ENCODE measurements around the gene TNFAIP8L3.
"Not testable (repeated sequence)": the region's sequence is repeated elsewhere in the genome, so short reads cannot be mapped to it uniquely, and the experiment has no call there.

The TNFAIP8L3 gene

DNA sequence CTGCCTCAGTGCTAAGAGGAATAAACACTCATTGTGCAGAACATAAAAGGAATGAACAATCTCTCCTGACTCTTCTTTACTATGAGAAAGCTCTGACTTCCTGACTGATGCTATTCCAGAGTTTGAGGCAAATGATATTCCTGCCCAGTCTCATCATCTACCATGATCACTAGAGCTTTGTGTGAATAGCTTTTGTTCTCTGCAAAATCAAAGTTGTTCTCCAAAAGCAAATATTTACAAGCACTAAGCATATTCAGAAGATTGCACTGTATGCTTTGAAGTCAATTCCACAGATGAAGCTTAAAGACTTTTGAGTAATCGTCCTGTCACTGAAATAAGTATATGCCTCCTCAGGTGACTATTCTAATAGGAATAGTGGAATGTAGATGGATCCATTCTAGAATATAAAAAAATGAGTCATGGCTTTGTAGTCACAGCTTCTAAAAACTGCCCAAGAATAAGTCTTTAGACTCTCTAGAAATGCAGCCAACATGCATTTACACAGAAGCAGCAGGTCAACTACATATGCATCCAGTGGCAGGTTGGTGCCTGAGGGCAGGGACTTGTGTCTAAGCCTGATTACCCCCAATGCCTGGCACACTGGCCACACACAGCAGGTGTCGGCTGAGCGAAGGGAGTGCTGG, 34.6 kb downstream of the TNFAIP8L3 start:
- no peak for DNase-seq (ENCODE audit: low read depth)

DNA sequence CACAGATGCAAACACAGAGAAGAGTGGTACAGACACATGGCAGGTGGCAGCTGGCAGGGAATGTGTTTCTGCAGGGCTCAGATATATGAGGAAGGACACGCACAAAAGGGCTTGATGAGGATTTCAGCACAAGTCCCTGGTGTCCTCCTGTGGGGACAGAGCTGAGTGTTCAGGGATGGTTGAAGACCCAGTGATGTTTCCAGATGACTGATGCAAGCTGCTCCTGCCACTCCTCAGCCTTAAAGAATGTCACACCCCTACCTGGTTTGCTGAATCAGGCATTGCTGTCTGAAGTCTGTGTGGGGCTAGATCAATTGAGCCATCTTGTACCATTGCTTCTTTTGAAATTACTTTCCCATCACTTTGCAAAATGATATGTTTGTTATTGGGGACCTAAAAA, 40.2 kb downstream of the TNFAIP8L3 start:
- DNase-seq (ENCODE audit: low read depth) = no peak

DNA sequence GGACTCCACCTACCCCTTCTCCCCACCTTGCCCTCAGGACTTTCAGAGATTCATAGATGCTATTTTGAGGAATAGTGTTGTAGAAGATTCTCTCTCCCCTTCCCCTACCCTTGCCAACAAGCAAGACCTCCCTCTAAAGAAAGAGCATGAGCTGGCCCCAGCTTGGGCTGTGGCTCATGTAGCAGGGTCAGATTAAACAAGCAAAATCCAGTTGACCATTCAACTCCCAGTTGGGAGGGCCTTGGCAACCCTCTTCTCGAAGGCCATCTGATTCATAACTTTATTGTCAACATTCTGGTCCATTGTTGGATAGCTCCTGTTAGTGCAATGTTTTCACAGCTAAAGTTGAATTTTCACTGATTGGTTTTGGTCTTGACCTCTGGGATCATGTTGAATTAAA, 41.1 kb downstream of the TNFAIP8L3 start:
- DNase-seq (ENCODE audit: low read depth) = no peak

DNA sequence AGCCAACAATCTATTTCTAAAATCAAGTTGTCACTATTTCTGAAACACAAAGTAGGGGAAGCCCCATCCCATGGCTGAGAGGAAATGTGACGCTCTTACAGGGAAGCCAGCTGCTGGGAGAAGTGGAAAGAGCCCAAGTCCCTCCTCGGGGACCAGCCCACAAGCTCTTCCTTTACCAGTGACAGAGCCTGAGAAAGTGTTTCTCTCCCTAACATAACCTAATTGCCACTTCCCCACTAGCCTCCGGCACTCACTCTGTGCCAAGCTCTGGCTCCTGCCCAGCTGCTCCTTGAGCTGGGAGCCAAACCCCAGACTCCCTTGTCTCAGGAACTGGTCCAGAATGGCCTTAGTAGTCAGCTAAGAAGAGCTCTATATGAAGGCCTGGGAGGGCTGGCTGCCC, 42.9 kb downstream of the TNFAIP8L3 start:
- no peak for DNase-seq (ENCODE audit: low read depth)

DNA sequence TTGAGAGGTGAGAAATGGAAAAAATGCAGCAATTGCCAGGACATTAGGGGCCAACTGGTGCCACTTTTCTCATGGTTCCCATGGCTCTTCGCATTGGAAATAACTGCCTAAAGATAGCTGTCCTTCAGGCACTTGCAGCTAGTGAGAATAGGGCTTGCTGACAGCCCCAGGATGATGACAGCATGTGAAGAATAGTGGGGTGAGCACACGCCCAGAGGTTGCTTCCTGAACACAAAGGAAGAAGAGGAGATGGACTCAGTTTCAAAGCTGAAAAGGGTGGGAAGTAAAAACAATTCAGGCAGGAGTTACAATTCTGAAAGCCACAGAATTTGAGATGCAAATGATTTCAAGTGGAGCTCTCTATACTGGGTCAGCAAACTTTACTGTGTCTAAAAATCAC, 45.6 kb downstream of the TNFAIP8L3 start:
- no peak for DNase-seq (ENCODE audit: low read depth)

DNA sequence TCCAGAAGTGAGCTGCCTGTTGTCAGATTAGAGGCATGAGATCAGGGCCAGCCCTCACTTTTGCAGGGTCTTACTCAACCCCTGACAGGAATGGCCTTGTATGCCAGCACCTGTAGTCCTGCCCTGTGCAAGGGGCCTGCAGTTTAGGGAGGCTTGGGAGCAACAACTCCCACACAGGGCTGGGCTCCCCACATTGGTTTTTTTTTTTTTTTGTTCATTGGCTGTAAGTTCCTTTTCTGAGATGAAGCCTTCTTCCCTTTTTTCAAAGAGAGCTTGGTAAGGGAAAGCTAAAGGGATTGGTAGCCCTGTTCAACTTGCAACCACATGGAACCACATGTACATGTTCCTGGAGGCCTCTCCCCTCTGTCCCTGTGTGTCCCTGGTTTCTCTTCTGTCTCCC, 46.4 kb downstream of the TNFAIP8L3 start:
- DNase-seq (ENCODE audit: low read depth) = no peak

DNA sequence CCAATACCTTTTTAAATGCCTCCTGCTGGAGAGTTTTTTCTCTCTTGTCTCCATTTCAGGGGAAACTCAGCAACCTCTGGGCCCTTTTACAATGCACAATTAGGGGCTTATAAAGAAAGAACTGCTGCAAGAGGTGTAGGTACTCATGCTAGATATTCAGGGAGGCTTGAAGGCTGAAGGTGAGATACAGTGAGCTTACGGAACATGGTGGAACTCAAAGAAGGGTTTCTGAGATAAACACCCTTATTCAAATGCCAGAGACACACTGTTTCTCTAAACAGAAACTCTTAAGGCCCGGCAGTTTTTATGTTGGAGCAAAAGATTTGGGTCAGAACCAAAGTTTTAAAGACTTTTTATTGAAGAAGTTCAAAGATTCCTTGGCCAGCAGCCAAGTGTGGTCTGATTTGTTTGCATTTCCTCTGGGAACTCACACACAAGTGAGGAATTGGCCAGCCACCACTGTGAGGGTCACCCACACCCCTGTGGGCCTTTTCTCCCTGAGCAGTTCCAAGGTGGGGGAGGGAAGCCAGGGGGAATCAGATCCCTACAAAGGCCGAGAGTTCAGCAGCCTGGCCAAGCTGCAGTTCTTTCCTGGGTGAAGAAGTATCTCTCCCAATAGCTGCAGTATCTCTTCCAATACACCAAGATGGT, 47.8 kb downstream of the TNFAIP8L3 start:
- DNase-seq (ENCODE audit: low read depth) = no peak

DNA sequence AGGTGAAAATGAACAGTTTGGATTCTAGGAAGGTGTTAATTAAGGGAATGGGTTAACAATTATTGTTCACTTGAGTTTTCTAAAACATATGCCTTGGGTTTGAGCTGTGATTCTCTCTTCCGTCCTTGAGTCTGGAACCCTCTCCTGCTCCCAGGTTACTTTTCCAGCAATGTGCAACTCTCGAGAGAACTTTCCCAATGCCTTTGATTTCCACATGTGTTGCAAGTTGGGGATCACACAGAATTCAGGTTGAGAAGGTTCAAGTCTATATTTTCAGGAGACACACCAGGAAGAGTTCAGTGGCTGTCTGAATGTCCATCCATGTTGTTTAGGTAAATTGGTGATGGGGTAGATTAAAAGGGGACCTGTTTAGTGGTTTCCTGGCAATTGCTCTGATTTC, 48.7 kb downstream of the TNFAIP8L3 start:
- DNase-seq (ENCODE audit: low read depth) = no peak

DNA sequence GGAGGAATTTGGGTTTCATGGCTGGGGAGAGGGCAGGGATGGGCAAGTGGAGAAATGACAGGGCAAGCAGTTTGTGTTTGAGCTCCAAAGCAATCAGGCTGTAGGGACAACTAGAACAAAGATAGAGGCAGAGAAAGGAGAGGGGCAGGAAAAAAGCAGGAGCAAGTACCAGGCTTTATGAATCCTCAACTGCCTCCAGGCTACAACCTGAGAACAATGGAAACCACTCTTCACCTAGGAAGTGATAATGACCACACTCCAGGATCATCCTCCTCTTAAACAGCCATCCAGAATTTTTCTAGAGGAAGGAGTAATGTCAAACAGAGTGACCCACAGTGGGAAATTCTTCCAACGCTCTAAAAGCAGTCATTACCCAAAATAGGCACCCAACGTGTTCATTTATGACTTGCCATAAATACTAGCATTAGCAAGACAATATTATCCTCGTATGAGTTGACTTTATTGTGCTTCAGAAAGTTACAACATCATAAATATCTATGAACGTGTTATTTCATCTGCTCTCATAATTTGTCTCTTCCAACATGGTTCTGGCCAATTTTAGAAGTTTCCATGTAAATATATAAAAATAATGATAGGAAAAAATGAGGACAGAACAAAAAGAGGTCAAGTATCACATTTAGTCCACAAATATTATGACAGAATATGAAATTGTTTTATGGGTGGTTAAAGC, 50.5 kb downstream of the TNFAIP8L3 start:
- no peak for DNase-seq (ENCODE audit: low read depth)

DNA sequence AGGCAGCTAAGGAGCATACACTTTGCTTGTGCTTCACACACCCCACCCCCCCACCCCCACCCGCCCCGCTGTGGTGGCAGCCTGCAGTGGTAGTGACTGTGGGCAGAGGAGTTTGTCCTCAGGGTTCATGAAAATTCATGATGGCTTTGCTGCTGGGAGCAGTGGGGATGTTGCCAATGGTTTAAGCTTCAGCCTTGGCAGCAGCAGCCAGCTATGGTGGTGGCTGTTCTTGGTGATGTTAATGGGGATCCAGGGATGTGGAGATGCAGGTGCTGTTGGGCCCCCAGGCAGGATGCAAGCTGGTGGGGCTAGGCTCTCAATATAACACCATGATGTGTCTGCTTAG, 55.8 kb downstream of the TNFAIP8L3 start:
- DNase-seq (ENCODE audit: low read depth) = no peak

DNA sequence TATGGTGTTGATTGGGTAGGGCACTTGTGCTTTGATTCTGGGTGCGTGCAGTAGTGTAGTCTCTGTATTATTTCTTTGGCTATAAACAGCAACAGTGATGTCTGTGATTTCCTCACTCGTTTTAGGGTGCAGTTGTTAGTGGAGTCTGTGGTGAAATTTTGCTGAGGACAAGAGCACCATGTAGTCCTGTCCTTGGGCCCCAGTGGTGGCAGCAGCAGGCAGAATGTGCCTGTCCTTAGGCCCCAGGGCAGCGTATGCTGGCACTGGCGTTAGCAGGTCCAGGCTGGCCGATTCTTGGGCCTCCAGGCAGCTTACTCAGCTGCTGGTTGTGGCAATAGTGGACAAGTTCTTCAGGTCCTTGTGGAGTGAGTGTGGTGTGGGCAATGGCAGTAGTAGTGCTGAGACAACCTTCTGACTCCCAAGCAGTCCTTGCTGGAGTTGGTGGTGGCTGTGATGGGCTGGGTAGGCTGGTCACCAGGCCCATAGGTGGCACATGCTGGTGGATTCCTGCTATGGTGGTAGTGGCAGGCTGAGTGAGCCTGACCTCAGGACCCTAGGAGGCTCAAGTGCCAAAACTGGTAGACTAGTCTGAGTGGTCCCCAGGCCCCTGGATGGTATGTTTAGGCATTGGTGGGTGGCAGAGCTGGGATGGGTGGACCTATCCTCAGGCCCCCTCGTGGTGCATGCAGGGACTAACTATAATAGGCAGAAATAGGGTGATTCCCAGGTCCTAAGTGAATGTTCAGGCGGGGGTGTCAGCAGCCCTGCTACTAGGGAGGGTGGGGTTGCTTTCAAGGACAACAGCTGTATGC, 56.3 kb downstream of the TNFAIP8L3 start:
- no peak for DNase-seq (ENCODE audit: low read depth)

DNA sequence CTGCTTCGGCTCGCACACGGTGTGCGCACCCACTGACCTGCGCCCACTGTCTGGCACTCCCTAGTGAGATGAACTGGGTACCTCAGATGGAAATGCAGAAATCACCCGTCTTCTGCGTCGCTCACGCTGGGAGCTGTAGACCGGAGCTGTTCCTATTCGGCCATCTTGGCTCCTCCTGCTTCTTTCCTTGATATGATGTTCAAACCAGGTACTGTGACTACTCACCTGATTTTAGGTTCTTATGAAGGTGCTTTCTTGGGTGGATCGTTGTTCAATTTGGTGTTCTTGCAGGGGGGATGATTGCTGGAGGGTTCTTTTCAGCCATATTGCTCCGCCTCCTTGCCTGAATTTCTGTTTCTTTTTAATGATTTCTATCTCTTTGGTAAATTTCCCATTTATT, 57.2 kb downstream of the TNFAIP8L3 start:
- not testable (repeated sequence) for DNase-seq (ENCODE audit: low read depth)

DNA sequence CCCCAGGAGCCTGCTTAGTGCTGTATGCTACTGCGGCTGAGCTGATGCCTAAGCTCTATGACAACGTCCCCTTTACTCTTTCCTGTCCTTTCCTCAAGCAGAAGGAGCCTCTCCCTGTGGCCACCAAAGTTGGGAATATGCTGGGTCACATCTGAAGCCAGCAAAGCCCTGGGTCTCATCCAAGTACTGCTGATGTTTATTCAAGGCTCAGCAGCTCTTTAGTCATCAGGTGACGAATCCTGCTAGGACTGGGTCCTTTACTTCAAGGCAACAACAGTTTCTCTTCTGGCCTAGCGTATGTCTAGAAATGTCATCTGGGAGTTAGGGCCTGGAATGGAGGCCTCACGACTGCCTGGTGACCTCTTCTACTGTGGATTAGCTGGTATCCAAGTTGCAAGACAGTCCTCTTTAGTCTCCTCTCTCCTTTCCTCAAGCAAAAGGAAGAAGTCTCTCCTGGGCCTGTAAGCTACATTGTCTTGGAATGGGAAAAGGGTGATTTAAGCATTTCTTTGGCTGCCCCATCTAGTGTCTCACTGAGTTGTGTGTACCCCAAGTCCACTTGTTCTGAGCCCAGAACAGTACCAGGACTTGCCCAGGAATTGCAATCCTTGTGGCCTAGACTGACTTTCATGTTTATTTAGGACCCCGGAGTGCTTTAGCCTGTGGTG, 63.9 kb downstream of the TNFAIP8L3 start:
- DNase-seq (ENCODE audit: low read depth) = no peak

DNA sequence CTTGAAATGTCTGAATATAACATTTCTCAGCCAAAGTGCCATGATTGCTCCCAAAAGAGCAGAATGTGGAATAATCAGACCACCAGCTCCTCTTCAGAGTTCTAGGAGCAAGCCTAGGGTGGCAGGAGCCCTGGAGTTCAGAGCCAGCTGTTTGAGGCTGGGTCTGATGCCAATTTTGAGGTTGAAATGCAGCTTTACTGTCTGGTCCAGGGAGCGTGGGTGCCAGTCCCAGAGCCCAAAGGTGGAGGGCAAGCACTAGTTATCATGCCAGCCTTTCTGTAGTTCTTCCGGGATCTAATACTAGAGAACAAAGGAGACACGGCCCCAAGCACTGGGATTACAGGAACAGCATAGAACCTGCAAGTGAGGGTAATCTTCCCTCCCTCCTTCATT, 69.3 kb downstream of the TNFAIP8L3 start:
- DNase-seq (ENCODE audit: low read depth) = no peak

DNA sequence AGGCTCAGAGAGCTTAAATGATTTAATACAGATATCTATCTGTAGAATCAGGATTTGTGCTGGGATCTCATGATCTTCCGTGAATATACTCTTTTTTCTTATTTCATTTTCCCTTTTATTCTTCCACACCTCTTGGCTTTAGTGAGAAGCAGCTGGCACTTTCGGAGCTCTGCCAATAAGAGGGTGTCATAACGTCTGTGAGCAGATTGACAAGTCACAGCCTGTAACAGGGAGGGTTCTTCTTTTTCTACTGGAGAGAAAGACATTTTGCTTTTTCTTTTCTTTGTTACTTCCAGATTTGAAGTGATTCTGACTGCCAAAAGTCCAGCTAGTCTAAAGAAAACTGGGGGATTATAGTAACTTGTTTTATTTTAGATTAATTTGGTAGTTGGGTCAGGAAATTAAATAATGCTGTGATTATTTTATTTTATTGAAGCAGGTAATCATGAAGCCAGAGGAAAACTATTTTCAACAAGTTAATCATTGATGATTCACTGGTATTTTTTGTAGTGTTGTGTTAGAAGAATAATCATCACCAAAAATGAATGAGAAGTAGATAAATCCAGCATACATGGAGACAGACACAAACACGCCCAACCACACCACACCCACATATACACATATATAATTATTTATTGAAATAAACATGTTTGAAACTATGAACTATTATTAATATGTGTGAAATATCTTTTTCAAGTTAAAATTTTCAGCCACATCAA, 69.8 kb downstream of the TNFAIP8L3 start:
- no peak for DNase-seq (ENCODE audit: low read depth)

DNA sequence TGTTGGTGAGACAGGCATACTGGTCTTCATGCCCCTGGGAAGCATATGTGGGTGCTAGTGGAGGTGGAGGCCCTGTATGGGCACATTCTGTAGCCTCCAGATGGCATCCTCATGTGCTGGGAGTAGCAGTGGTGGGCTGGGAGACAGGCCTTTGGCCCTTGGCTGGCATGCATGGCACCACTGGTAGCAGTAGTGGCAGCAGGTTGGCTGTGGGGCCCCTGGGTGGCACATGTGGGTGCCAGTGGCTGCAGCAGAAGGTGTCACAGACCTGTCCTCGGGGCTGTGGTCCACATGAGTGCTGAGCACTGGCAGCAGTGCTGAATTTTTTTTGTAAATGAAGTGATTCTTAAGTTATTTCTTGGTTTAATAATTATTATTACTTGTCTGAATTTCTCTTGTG, 71.2 kb downstream of the TNFAIP8L3 start:
- DNase-seq (ENCODE audit: low read depth) = no peak

DNA sequence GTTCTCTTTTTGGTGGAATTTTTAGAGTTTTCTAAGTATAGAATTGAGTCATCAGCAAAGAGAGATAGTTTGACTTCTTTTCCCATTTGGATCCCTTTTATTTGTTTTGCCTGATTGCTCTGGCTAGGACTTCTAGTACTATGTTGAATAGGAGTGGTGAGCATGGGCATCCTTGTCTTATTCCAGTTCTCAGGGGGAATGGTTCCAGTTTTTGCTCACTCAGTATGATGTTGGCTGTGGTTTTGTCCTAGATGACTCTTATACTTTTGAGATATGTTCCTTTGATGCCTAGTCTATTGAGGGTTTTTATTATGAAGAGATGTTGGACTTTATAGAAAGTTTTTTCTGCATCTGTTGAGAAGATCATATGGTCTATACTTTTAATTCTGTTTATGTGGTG, 72.5 kb downstream of the TNFAIP8L3 start:
- DNase-seq (ENCODE audit: low read depth) = no peak

DNA sequence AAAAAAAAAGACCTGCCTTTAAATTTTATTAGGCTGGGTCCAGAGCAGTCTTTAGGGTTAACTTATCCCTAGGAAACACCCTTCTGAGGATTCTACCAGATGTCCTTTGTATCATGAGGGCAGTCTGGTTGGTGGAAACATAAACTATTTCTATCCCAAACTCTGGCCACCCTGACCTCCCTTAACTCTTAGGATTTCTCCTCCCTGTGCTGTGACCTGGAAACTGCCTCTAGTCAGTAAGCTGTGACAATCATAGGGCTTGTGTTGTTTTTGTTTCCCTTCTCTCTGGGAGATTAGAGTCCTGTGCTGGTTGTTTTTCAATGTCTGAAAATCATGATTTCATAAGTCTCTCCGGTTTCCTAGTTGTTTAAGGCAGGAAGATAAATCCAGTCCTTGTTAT, 78.1 kb downstream of the TNFAIP8L3 start:
- DNase-seq (ENCODE audit: low read depth) = no peak

DNA sequence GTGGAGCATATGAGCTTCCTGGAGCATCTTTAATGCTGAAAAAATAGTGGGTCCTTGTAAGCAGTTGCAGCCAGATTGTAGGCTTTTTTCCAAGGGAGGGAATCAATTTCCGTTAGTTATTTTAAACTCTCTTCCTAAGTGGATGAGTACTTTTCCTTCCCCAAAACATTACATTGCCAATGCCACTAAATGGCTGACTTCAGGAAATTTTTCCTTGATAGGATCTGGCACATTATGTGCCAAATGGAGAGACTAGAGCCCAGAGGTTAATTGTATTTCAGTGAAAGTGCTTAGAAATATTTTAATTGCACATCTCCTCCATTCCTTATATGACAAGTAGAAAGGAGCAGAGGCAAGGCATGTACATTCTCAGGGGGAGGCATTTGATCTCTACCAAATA, 83.5 kb downstream of the TNFAIP8L3 start:
- DNase-seq (ENCODE audit: low read depth) = no peak

DNA sequence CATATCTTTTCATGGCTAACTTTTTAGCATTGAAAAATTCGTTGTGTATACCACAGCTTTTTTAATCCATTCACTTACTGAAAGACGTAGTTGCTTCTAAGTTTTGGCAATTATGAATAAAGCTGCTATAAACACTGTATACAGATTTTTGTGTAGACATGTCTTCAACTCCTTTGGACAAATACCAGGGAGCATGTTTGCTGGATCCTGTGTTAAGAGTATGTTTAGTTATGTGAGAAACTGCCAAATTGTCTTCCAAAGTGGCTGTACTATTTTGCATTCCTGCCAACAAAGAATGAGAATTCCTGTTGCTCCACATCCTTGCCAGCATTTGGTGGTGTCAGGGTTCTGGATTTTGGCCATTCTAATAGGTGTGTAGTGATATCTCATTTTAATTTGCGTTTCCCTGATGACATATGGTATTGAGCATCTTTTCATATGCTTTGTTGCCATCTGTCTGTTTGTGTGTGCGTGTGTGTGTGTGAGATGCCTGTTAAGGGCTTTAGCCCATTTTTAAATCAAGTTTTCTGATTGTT, 87.5 kb downstream of the TNFAIP8L3 start:
- no peak for DNase-seq (ENCODE audit: low read depth)

Data from activated gamma-delta T cell treated with anti-CD3 and anti-CD28 coated beads, Interleukin-2, amount 50 U/mL, for 16 hours (primary cell).